HepG2 (cell line): ENCODE measurements around the gene COL4A3. TPM values are rescaled to one million over a fixed set of nuclear protein-coding genes. Genes with fewer than 3 reads are reported as not detected.
A peak's percentile ranks its signal among the peaks of the same experiment; 100 is the strongest.

ENCODE experiments used
- CBX1 ChIP-seq: IDR thresholded peaks from one replicate; pipeline ENCODE4 v1.6.1; 2016; ENCODE audit warnings: antibody characterized with exemption, low read depth
- DBP ChIP-seq: sonication (generic); formaldehyde crosslinking; IDR thresholded peaks from 2 replicates; pipeline ENCODE4 v1.4.0; 2020; ENCODE audit warnings: missing genetic modification reagents; ENCODE audit errors: not compliant biosample characterization
- FOXA1 ChIP-seq, 2 experiments: fragments of 450-650 bp in 1 of 2; sonication (generic) in 1 of 2; formaldehyde crosslinking in 1 of 2; IDR thresholded peaks; 2 replicates each; pipeline versions ENCODE4 v1.4.0 to v1.6.1; 2016 to 2020; ENCODE audit warnings: missing genetic modification reagents in 1 of 2
- HCFC1 ChIP-seq: fragments of 150-350 bp; IDR thresholded peaks from 2 replicates; pipeline ENCODE4 v1.6.1; 2014; ENCODE audit warnings: low read depth, low read length
- KMT2A ChIP-seq: sonication (generic); formaldehyde crosslinking; IDR thresholded peaks from 2 replicates; pipeline ENCODE4 v1.4.0; 2020; ENCODE audit warnings: missing genetic modification reagents
- MED13 ChIP-seq: sonication (generic); formaldehyde crosslinking; IDR thresholded peaks from 2 replicates; pipeline ENCODE4 v1.5.0; 2020; ENCODE audit warnings: missing genetic modification reagents
- NR1H2 ChIP-seq: sonication (generic); formaldehyde crosslinking; IDR thresholded peaks from 2 replicates; pipeline ENCODE4 v1.8.1; 2022; ENCODE audit warnings: low read depth, missing genetic modification reagents, borderline replicate concordance
- PLRG1 ChIP-seq: fragments of 450-650 bp; conservative IDR thresholded peaks from 2 replicates; pipeline ENCODE4 v1.6.1; 2016
- ZEB1 ChIP-seq: IDR thresholded peaks from 2 replicates; pipeline ENCODE4 v1.6.1; 2012; ENCODE audit warnings: mild to moderate bottlenecking, low read depth, inconsistent platforms; ENCODE audit not compliant: insufficient replicate concordance
- ZNF605 ChIP-seq: sonication (generic); formaldehyde crosslinking; IDR thresholded peaks from 2 replicates; pipeline ENCODE4 v1.8.0; 2022; ENCODE audit warnings: mild to moderate bottlenecking, missing genetic modification reagents
- ZNF672 ChIP-seq: sonication (generic); formaldehyde crosslinking; IDR thresholded peaks from 2 replicates; pipeline ENCODE4 v1.8.1; 2022; ENCODE audit warnings: missing genetic modification reagents
- ZNF83 ChIP-seq: sonication (generic); formaldehyde crosslinking; IDR thresholded peaks from 2 replicates; pipeline ENCODE4 v1.4.0; 2020; ENCODE audit warnings: missing genetic modification reagents, mild to moderate bottlenecking, borderline replicate concordance
- ZSCAN21 ChIP-seq: sonication (generic); formaldehyde crosslinking; IDR thresholded peaks from 2 replicates; pipeline ENCODE4 v1.8.0; 2022; ENCODE audit warnings: mild to moderate bottlenecking, missing genetic modification reagents, moderate library complexity, borderline replicate concordance
- ZSCAN22 ChIP-seq: sonication (generic); formaldehyde crosslinking; IDR thresholded peaks from 2 replicates; pipeline ENCODE4 v1.4.0; 2020; ENCODE audit warnings: mild to moderate bottlenecking, missing genetic modification reagents
- polyA plus RNA-seq, 8 experiments: library from polyadenylated mRNA; depleted of rRNA in 3 of 8; stranded (reverse) in 7 of 8; unstranded in 1 of 8; fragments of >200 nt; fragmentation: Illumina TruSeq in 4 of 8; extraction: Trizol in 4 of 8; gene quantifications; 2 replicates each; pipeline versions ENCODE4 v1.2.1 to v1.2.3, GENCODE V29; 2011 to 2016; ENCODE audit warnings: low read depth in 4 of 8, missing spikeins in 1 of 8, mixed read lengths in 1 of 8; ENCODE audit not compliant: insufficient read depth in 1 of 8
- total RNA-seq, 5 experiments: library from RNA; depleted of rRNA; stranded (reverse); fragments of >200 nt; fragmentation: Illumina TruSeq; extraction: Trizol; gene quantifications; 2 replicates each; pipeline ENCODE4 v1.2.3, GENCODE V29; 2016; ENCODE audit warnings: low read depth in 1 of 5
- TF ChIP-seq, protein P1 (sequence below): sonication (generic); formaldehyde crosslinking; conservative IDR thresholded peaks from 2 replicates; pipeline ENCODE4 v1.8.0; 2022; ENCODE audit warnings: mild to moderate bottlenecking, moderate library complexity, missing genetic modification reagents
- TF ChIP-seq, protein P2 (sequence below): IDR thresholded peaks from 2 replicates; pipeline ENCODE4 v1.6.1; 2018; ENCODE audit warnings: missing genetic modification reagents
- TF ChIP-seq, protein P3 (sequence below): sonication (generic); formaldehyde crosslinking; IDR thresholded peaks from 2 replicates; pipeline ENCODE4 v1.4.0; 2020; ENCODE audit warnings: mild to moderate bottlenecking, missing genetic modification reagents
- TF ChIP-seq, protein P4 (sequence below): sonication (generic); formaldehyde crosslinking; conservative IDR thresholded peaks from 2 replicates; pipeline ENCODE4 v1.4.0; 2020; ENCODE audit warnings: missing genetic modification reagents
- TF ChIP-seq, protein P5 (sequence below): sonication (generic); formaldehyde crosslinking; IDR thresholded peaks from 2 replicates; pipeline ENCODE4 v1.4.0; 2020; ENCODE audit warnings: missing genetic modification reagents, mild to moderate bottlenecking, borderline replicate concordance
- TF ChIP-seq, protein P6 (sequence below): sonication (generic); formaldehyde crosslinking; IDR thresholded peaks from 2 replicates; pipeline ENCODE4 v1.8.0; 2022; ENCODE audit warnings: missing genetic modification reagents, low read depth, mild to moderate bottlenecking, borderline replicate concordance

The COL4A3 gene
- total and polyA plus RNA-seq, 2 of the 13 experiments (the other 11 are each of a cell fraction or from before 2014, with no cell fraction given), result 0.02 TPM; not detected in 1

GRCh38 chr2:227324995-227325838 is 160.8 kb downstream of the COL4A3 start, which contains the start of gene MFF (continued):
- TF ChIP-seq DBP (CRISPR knock-in tag) (peak; percentile 91), MED13 (CRISPR knock-in tag) (peak; percentile 65; the same call in 1 of the 2 replicates), NR1H2 (CRISPR knock-in tag) (peak; percentile 96), ZSCAN22 (no peak), PLRG1 (no peak), ZNF605 (CRISPR knock-in tag) (peak; percentile 69), ZNF83 (CRISPR knock-in tag) (peak; percentile 93; the same call in 1 of the 2 replicates), HCFC1 (peak; percentile 80), KMT2A (peak; percentile 99), FOXA1 (IDR thresholded peaks at IDR 0.05) (no peak), FOXA1 (CRISPR knock-in tag; IDR thresholded peaks at IDR 0.05) (peak; percentile 34; the same call in 1 of the 2 replicates), ZEB1 (peak; percentile 28), CBX1 (peak; percentile 99), ZSCAN21 (CRISPR knock-in tag) (peak; percentile 94), ZNF672 (CRISPR knock-in tag) (no peak)
- TF ChIP-seq, protein P1, sequence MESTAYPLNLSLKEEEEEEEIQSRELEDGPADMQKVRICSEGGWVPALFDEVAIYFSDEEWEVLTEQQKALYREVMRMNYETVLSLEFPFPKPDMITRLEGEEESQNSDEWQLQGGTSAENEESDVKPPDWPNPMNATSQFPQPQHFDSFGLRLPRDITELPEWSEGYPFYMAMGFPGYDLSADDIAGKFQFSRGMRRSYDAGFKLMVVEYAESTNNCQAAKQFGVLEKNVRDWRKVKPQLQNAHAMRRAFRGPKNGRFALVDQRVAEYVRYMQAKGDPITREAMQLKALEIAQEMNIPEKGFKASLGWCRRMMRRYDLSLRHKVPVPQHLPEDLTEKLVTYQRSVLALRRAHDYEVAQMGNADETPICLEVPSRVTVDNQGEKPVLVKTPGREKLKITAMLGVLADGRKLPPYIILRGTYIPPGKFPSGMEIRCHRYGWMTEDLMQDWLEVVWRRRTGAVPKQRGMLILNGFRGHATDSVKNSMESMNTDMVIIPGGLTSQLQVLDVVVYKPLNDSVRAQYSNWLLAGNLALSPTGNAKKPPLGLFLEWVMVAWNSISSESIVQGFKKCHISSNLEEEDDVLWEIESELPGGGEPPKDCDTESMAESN, result peak; percentile 97
- TF ChIP-seq, protein P2, sequence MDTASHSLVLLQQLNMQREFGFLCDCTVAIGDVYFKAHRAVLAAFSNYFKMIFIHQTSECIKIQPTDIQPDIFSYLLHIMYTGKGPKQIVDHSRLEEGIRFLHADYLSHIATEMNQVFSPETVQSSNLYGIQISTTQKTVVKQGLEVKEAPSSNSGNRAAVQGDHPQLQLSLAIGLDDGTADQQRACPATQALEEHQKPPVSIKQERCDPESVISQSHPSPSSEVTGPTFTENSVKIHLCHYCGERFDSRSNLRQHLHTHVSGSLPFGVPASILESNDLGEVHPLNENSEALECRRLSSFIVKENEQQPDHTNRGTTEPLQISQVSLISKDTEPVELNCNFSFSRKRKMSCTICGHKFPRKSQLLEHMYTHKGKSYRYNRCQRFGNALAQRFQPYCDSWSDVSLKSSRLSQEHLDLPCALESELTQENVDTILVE (CRISPR knock-in tag), result peak; percentile 95
- TF ChIP-seq, protein P3, sequence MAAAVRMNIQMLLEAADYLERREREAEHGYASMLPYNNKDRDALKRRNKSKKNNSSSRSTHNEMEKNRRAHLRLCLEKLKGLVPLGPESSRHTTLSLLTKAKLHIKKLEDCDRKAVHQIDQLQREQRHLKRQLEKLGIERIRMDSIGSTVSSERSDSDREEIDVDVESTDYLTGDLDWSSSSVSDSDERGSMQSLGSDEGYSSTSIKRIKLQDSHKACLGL (CRISPR knock-in tag), result peak; percentile 96
- TF ChIP-seq, protein P4, sequence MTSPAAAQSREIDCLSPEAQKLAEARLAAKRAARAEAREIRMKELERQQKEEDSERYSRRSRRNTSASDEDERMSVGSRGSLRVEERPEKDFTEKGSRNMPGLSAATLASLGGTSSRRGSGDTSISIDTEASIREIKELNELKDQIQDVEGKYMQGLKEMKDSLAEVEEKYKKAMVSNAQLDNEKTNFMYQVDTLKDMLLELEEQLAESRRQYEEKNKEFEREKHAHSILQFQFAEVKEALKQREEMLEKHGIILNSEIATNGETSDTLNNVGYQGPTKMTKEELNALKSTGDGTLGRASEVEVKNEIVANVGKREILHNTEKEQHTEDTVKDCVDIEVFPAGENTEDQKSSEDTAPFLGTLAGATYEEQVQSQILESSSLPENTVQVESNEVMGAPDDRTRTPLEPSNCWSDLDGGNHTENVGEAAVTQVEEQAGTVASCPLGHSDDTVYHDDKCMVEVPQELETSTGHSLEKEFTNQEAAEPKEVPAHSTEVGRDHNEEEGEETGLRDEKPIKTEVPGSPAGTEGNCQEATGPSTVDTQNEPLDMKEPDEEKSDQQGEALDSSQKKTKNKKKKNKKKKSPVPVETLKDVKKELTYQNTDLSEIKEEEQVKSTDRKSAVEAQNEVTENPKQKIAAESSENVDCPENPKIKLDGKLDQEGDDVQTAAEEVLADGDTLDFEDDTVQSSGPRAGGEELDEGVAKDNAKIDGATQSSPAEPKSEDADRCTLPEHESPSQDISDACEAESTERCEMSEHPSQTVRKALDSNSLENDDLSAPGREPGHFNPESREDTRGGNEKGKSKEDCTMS (CRISPR knock-in tag), result no peak
- TF ChIP-seq, protein P5, sequence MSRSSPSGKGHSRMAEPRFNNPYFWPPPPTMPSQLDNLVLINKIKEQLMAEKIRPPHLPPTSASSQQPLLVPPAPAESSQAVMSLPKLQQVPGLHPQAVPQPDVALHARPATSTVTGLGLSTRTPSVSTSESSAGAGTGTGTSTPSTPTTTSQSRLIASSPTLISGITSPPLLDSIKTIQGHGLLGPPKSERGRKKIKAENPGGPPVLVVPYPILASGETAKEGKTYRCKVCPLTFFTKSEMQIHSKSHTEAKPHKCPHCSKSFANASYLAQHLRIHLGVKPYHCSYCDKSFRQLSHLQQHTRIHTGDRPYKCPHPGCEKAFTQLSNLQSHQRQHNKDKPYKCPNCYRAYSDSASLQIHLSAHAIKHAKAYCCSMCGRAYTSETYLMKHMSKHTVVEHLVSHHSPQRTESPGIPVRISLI (CRISPR knock-in tag), result peak; percentile 83
- TF ChIP-seq, protein P6, sequence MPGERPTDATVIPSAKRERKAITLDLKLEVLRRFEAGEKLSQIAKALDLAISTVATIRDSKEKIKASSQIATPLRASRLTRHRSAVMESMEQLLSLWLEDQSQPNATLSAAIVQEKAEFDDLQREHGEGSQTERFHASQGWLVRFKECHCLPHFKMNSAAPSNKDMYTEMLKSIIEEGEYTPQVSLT (CRISPR knock-in tag), result peak; percentile 81; the same call in 1 of the 2 replicates
